Upper lobe of left lung (tissue), 6 donors: ENCODE results near the gene UBL4B. TPM values are rescaled to one million over a fixed set of nuclear protein-coding genes. Genes with fewer than 3 reads are reported as not detected.

ENCODE experiments used
- ATAC-seq, 2 donors: fragments of 200-7000 bp; cut with Tn5 transposase; one replicate each; pipeline ENCODE4 v1.9.1; 2022; ENCODE audit warnings: mild to moderate bottlenecking in 2 of 2, moderate library complexity in 2 of 2; ENCODE audit not compliant: low FRiP score in 2 of 2
- DNase-seq, 2 donors: peaks; one replicate each; pipeline ENCODE4 v3.0.0-alpha.2; 2019 to 2020
- H3K27ac ChIP-seq, 4 donors: fragments of 200-600 bp; sonication (generic); one replicate each; pipeline ENCODE4 v1.5.1; 2016 to 2019
- H3K27me3 ChIP-seq, 4 donors: fragments of 200-600 bp; sonication (generic); one replicate each; pipeline ENCODE4 v1.5.1; 2017 to 2019
- H3K36me3 ChIP-seq, 4 donors: fragments of 200-600 bp; sonication (generic); one replicate each; pipeline ENCODE4 v1.5.1; 2016 to 2019
- H3K4me1 ChIP-seq, 4 donors: fragments of 200-600 bp; sonication (generic); one replicate each; pipeline ENCODE4 v1.5.1; 2018 to 2019
- H3K4me3 ChIP-seq, 4 donors: fragments of 200-600 bp; sonication (generic); one replicate each; pipeline ENCODE4 v1.5.1; 2017 to 2019; ENCODE audit warnings: mild to moderate bottlenecking in 2 of 4, moderate library complexity in 1 of 4
- H3K9me3 ChIP-seq, 4 donors: fragments of 200-600 bp; sonication (generic); one replicate each; pipeline ENCODE4 v1.5.1; 2018 to 2019
- CTCF ChIP-seq, 6 experiments: fragments of 450-650 bp in 4 of 6; fragments of 200-600 bp in 2 of 6; sonication (generic) in 2 of 6; IDR thresholded peaks; one replicate each; pipeline ENCODE4 v1.5.1; 2016 to 2019; ENCODE audit warnings: antibody characterized with exemption in 6 of 6
- EP300 ChIP-seq, 4 donors: sonication (generic); formaldehyde crosslinking; IDR thresholded peaks; one replicate each; pipeline ENCODE4 v1.5.1; 2017; ENCODE audit warnings: antibody characterized with exemption in 4 of 4, control low read depth in 2 of 4
- POLR2A ChIP-seq, 4 donors: fragments of 450-650 bp; IDR thresholded peaks; one replicate each; pipeline ENCODE4 v1.5.1; 2016 to 2017; ENCODE audit warnings: antibody characterized with exemption in 4 of 4, mild to moderate bottlenecking in 2 of 4
- POLR2AphosphoS5 ChIP-seq, 2 donors: sonication (generic); formaldehyde crosslinking; IDR thresholded peaks; one replicate each; pipeline ENCODE4 v1.5.1; 2017; ENCODE audit warnings: antibody characterized with exemption in 2 of 2
- WGBS, 2 donors: methylation state at CpG; one replicate each; pipeline ENCODE4 v1.1.5; 2017 to 2018; 5-methylcytosine and 5-hydroxymethylcytosine counted together
- total RNA-seq, 6 donors: library from RNA; depleted of rRNA in 4 of 6; stranded (reverse); fragments of >200 nt in 4 of 6; gene quantifications; one replicate each; pipeline versions ENCODE4 v1.1.0 to v1.2.1, GENCODE V29; 2016 to 2021
- donor health status: DM: no; HTN: no; CAD: no; lungs with moderate emphysema.
- donor health status: DM: no; HTN: yes; CAD: no; lungs with severe emphysema.

UBL4B gene
- total RNA-seq, 6 donors from 2014 or later, result not detected

GRCh38 chr1:110136911-110137310, 24.7 kb downstream of the UBL4B start:
- H3K27ac ChIP-seq, result no peak overlapping the region
- no peaks in the 10 kb centered on the region for H3K4me1 ChIP-seq
- ATAC-seq (no peak), DNase-seq (no peak)
- TF ChIP-seq CTCF (IDR thresholded peaks at IDR 0.05) (no peak), POLR2A (IDR thresholded peaks at IDR 0.05) (no peak), POLR2AphosphoS5 (IDR thresholded peaks at IDR 0.05) (no peak), EP300 (IDR thresholded peaks at IDR 0.05) (no peak)
- H3K4me3 ChIP-seq, result no peak overlapping the region
- H3K9me3 ChIP-seq, result no peaks in the 10 kb centered on the region
- H3K27me3 ChIP-seq, result peaks cover 0 to 4% (median 0%) of the 10 kb centered on the region in 4 donors
- 3% methylated on average over 7 of the region's 7 CpGs for WGBS, 2 donors
- H3K36me3 ChIP-seq, result no peaks in the 10 kb centered on the region

- peaks cover 0 to 4% (median 0%) of the 10 kb centered on the region in 4 donors for H3K27me3 ChIP-seq
- no peak for ATAC-seq
- TF ChIP-seq POLR2AphosphoS5 (IDR thresholded peaks at IDR 0.05), result no peak
- no peak for TF ChIP-seq EP300 (IDR thresholded peaks at IDR 0.05)
- no peak for TF ChIP-seq POLR2A (IDR thresholded peaks at IDR 0.05)
- TF ChIP-seq CTCF (IDR thresholded peaks at IDR 0.05), result no peak
- no peak overlapping the region for H3K4me3 ChIP-seq
- H3K4me1 ChIP-seq, result no peaks in the 10 kb centered on the region
- H3K27ac ChIP-seq, result no peak overlapping the region
- no peak for DNase-seq
- H3K9me3 ChIP-seq, result no peaks in the 10 kb centered on the region
- 44 to 61% methylated on average over 3 of the region's 3 CpGs for WGBS, 2 donors
- H3K36me3 ChIP-seq, result no peaks in the 10 kb centered on the region
These were observed 26.7 kb downstream of the UBL4B start for GRCh38 chr1:110138956-110139355.

GRCh38 chr1:110144366-110144765, 32.1 kb downstream of the UBL4B start:
- no peak for DNase-seq
- Histone ChIP-seq H3K27me3 (peaks cover 0 to 5% (median 0%) of the 10 kb centered on the region in 4 donors), H3K4me3 (no peak overlapping the region), H3K36me3 (no peaks in the 10 kb centered on the region), H3K9me3 (no peaks in the 10 kb centered on the region), H3K4me1 (no peaks in the 10 kb centered on the region), H3K27ac (no peak overlapping the region)
- WGBS, 2 donors, result 31% methylated on average over 3 of the region's 3 CpGs
- no peak for ATAC-seq
- TF ChIP-seq CTCF (IDR thresholded peaks at IDR 0.05), result no peak
- TF ChIP-seq POLR2A (IDR thresholded peaks at IDR 0.05), result no peak
- no peak for TF ChIP-seq POLR2AphosphoS5 (IDR thresholded peaks at IDR 0.05)
- TF ChIP-seq EP300 (IDR thresholded peaks at IDR 0.05), result no peak

- Histone ChIP-seq H3K36me3 (no peaks in the 10 kb centered on the region), H3K9me3 (no peaks in the 10 kb centered on the region), H3K4me1 (peaks cover 5 to 12% (median 10%) of the 10 kb centered on the region in 4 donors), H3K27ac (no peak overlapping the region), H3K27me3 (peaks cover 0 to 21% (median 15%) of the 10 kb centered on the region in 4 donors), H3K4me3 (no peak overlapping the region)
- 43 to 51% methylated on average over 4 of the region's 4 CpGs for WGBS, 2 donors
- DNase-seq, result no peak
- TF ChIP-seq EP300 (IDR thresholded peaks at IDR 0.05) (no peak), CTCF (IDR thresholded peaks at IDR 0.05) (no peak), POLR2AphosphoS5 (IDR thresholded peaks at IDR 0.05) (no peak), POLR2A (IDR thresholded peaks at IDR 0.05) (no peak)
- no peak for ATAC-seq
These were observed 36.7 kb downstream of the UBL4B start for GRCh38 chr1:110148961-110149360.
